ENCODE measurements around the gene KRT33B. TPM values are rescaled to one million over a fixed set of nuclear protein-coding genes. Genes with fewer than 3 reads are reported as not detected.

Gene KRT33B
- total and polyA plus RNA-seq, 10 of the 15 experiments (the other 5 are each of a cell fraction or from before 2014, with no cell fraction given) = not detected

GRCh38 chr17:41360296-41360995 is 9.2 kb downstream of the KRT33B start:
- Histone ChIP-seq H3K4me1 (ENCODE audit: control insufficient read depth, insufficient read depth, low read length) (no peaks in the 10 kb centered on the region), H3K36me3 (ENCODE audit: control insufficient read depth in 2 of 2, insufficient read depth in 2 of 2, low read length in 1 of 2) (no peaks in the 10 kb centered on the region), H3K9ac (ENCODE audit: control insufficient read depth, insufficient read depth, low read length) (no peak overlapping the region), H4K20me1 (ENCODE audit: control insufficient read depth, insufficient read depth) (no peaks in the 10 kb centered on the region), H3K27ac (ENCODE audit: control insufficient read depth, insufficient read depth) (no peak overlapping the region), H3K4me2 (ENCODE audit: control insufficient read depth, insufficient read depth) (no peak overlapping the region), H3K27me3 (replicated peaks in 1 of 2; ENCODE audit: control insufficient read depth in 2 of 2, insufficient read depth in 2 of 2, low read length in 1 of 2) (no peaks in the 10 kb centered on the region), H3K4me3 (no peak overlapping the region), H3K9me3 (replicated peaks; ENCODE audit: control insufficient read depth, insufficient read depth, low read length) (no peaks in the 10 kb centered on the region; the same call in 2 of the 3 replicates), H3K79me2 (ENCODE audit: control insufficient read depth, insufficient read depth, low read length) (no peaks in the 10 kb centered on the region), H2AFZ (ENCODE audit: control insufficient read depth, low read depth, low read length) (no peak overlapping the region)
- in situ Hi-C loops (cut with MboI) = no loop called here
- ChIA-PET POLR2A (no interaction called here), CTCF (no interaction called here), SMC1A (ENCODE audit: uncharacterized antibody, unreplicated experiment) (interaction anchor here (0.7 kb wide), 1 partner anchor 11 kb away, joined by 3 read pairs; no protein-coding TSS in a partner anchor), RAD21 (ENCODE audit: unreplicated experiment) (no interaction called here)
- 33% methylated on average over 5 of the region's 5 CpGs for WGBS (ENCODE audit: insufficient coverage, insufficient replicate concordance, low lambda C conversion rate, missing lambda C conversion rate)
- no peak for DNase-seq (ENCODE audit: low read depth, low spot score)
- TF ChIP-seq BACH1 (IDR thresholded peaks at IDR 0.05; ENCODE audit: borderline replicate concordance) (no peak), IRF5 (IDR thresholded peaks at IDR 0.05; ENCODE audit: borderline replicate concordance) (no peak)
- BruUV-seq (replicated peaks) = no TSS peak
- intact Hi-C loops (cut with micrococcal nuclease; ENCODE audit: unreplicated experiment) = no loop called here
- no peak for FAIRE-seq
- ATAC-seq = no peak

DNA sequence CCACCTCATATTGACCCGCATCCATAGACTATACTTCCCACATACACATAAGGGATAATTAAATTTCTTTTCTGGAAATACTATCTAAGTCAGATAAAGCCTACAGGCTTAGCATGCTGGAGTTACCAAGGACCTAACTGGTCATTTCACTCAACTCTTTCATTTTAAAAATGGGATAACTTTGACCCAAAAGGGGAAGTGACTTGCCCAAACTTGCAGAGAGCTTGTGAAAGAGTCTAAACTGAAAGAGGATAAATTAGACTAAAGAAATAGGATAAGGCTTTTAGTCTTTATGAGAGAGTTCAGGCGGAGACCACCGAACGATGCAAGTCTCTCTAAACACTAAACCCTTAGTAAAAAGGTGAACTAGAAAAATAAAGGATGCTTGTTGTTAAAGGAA is 15.1 kb downstream of the KRT33B start:
- no peaks in the 10 kb centered on the region for H3K4me1 ChIP-seq (ENCODE audit: control insufficient read depth, insufficient read depth, low read length)
- no peak for FAIRE-seq
- no peak overlapping the region for H3K4me2 ChIP-seq (ENCODE audit: control insufficient read depth, insufficient read depth)
- ATAC-seq = no peak
- ChIA-PET CTCF (interaction anchor here (0.7 kb wide), 1 partner anchor 208 kb away, joined by 3 read pairs; no protein-coding TSS in a partner anchor), SMC1A (ENCODE audit: uncharacterized antibody, unreplicated experiment) (interaction anchor here (0.7 kb wide), 1 partner anchor 66 kb away, joined by 4 read pairs; no protein-coding TSS in a partner anchor), POLR2A (no interaction called here), RAD21 (ENCODE audit: unreplicated experiment) (interaction anchor here (1.3 kb wide), 1 partner anchor 16 kb away, joined by 3 read pairs; no protein-coding TSS in a partner anchor)
- in situ Hi-C loops (cut with MboI) = no loop called here
- no peaks in the 10 kb centered on the region for H3K36me3 ChIP-seq (ENCODE audit: control insufficient read depth in 2 of 2, insufficient read depth in 2 of 2, low read length in 1 of 2)
- no peaks in the 10 kb centered on the region; a peak in 1 of 4 replicates for H3K27me3 ChIP-seq (replicated peaks in 1 of 2; ENCODE audit: control insufficient read depth in 2 of 2, insufficient read depth in 2 of 2, low read length in 1 of 2)
- WGBS (ENCODE audit: insufficient coverage, insufficient replicate concordance, low lambda C conversion rate, missing lambda C conversion rate) = 75% methylated on average over 4 of the region's 4 CpGs
- H2AFZ ChIP-seq (ENCODE audit: control insufficient read depth, low read depth, low read length) = no peak overlapping the region
- no peaks in the 10 kb centered on the region for H3K79me2 ChIP-seq (ENCODE audit: control insufficient read depth, insufficient read depth, low read length)
- BruUV-seq (replicated peaks) = no TSS peak
- TF ChIP-seq ZNF622 (IDR thresholded peaks at IDR 0.05) (no peak), SPI1 (IDR thresholded peaks at IDR 0.05; ENCODE audit: borderline replicate concordance, insufficient read depth, low read depth, low read length) (peak; percentile 42; the same call in 1 of the 2 replicates)
- H3K9me3 ChIP-seq (replicated peaks; ENCODE audit: control insufficient read depth, insufficient read depth, low read length) = no peaks in the 10 kb centered on the region; the same call in 2 of the 3 replicates
- intact Hi-C loops (cut with micrococcal nuclease; ENCODE audit: unreplicated experiment) = no loop called here
- no peak for DNase-seq (ENCODE audit: low read depth, low spot score)
- H3K27ac ChIP-seq (ENCODE audit: control insufficient read depth, insufficient read depth) = no peak overlapping the region
- H3K9ac ChIP-seq (ENCODE audit: control insufficient read depth, insufficient read depth, low read length) = no peak overlapping the region
- H3K4me3 ChIP-seq = no peak overlapping the region
- H4K20me1 ChIP-seq (ENCODE audit: control insufficient read depth, insufficient read depth) = no peaks in the 10 kb centered on the region

Measured in GM12878 (cell line).